Endothelial cell (in vitro differentiated cells): ENCODE data around the gene MED15. TPM values are rescaled to one million over a fixed set of nuclear protein-coding genes. Genes with fewer than 3 reads are reported as not detected.

Experiments
- DNase-seq: peaks from one replicate; pipeline ENCODE4 v3.0.0; 2021; ENCODE audit warnings: low spot score
- H3K27ac Mint-ChIP-seq: one replicate; pipeline ENCODE4 v1.8.0; 2021; ENCODE audit warnings: mixed read lengths, inconsistent platforms; ENCODE audit not compliant: unreplicated experiment
- H3K27me3 Mint-ChIP-seq: one replicate; pipeline ENCODE4 v1.8.0; 2021; ENCODE audit warnings: mild to moderate bottlenecking, moderate library complexity, mixed read lengths, inconsistent platforms; ENCODE audit not compliant: unreplicated experiment
- H3K36me3 Mint-ChIP-seq: one replicate; pipeline ENCODE4 v1.8.0; 2021; ENCODE audit warnings: mild to moderate bottlenecking, low read depth, mixed read lengths, inconsistent platforms; ENCODE audit not compliant: unreplicated experiment
- H3K4me1 Mint-ChIP-seq: one replicate; pipeline ENCODE4 v1.8.0; 2021; ENCODE audit warnings: mild to moderate bottlenecking, mixed read lengths, inconsistent platforms; ENCODE audit not compliant: unreplicated experiment
- H3K4me3 Mint-ChIP-seq: one replicate; pipeline ENCODE4 v1.8.0; 2021; ENCODE audit warnings: mild to moderate bottlenecking, mixed read lengths, inconsistent platforms; ENCODE audit not compliant: unreplicated experiment
- H3K9me3 Mint-ChIP-seq: one replicate; pipeline ENCODE4 v1.8.0; 2021; ENCODE audit warnings: mixed read lengths, inconsistent platforms; ENCODE audit not compliant: unreplicated experiment
- total RNA-seq: library from RNA; stranded (reverse); fragmentation: NEBNext Ultra II Directional; extraction: Animal tissue kit (Norgen Biotek cat#: 25700); gene quantifications from one replicate; pipeline ENCODE4 v1.2.1, GENCODE V29; 2021; ENCODE audit not compliant: unreplicated experiment
- TF ChIP-seq, protein P1 (sequence below): fragments of 200-600 bp; sonication (generic); IDR thresholded peaks from one replicate; pipeline ENCODE4 v1.5.0; 2021; ENCODE audit warnings: antibody characterized with exemption; ENCODE audit not compliant: unreplicated experiment

Gene MED15
- total RNA-seq, 1 donor from 2014 or later = 165 TPM

- peaks cover 5% of the 10 kb centered on the region for H3K27me3 Mint-ChIP-seq
- H3K36me3 Mint-ChIP-seq = peaks cover 25% of the 10 kb centered on the region
- no peak overlapping the region for H3K4me3 Mint-ChIP-seq
- H3K9me3 Mint-ChIP-seq = no peaks in the 10 kb centered on the region
- H3K4me1 Mint-ChIP-seq = peaks cover 11% of the 10 kb centered on the region
- no peak overlapping the region for H3K27ac Mint-ChIP-seq
- TF ChIP-seq, protein P1, sequence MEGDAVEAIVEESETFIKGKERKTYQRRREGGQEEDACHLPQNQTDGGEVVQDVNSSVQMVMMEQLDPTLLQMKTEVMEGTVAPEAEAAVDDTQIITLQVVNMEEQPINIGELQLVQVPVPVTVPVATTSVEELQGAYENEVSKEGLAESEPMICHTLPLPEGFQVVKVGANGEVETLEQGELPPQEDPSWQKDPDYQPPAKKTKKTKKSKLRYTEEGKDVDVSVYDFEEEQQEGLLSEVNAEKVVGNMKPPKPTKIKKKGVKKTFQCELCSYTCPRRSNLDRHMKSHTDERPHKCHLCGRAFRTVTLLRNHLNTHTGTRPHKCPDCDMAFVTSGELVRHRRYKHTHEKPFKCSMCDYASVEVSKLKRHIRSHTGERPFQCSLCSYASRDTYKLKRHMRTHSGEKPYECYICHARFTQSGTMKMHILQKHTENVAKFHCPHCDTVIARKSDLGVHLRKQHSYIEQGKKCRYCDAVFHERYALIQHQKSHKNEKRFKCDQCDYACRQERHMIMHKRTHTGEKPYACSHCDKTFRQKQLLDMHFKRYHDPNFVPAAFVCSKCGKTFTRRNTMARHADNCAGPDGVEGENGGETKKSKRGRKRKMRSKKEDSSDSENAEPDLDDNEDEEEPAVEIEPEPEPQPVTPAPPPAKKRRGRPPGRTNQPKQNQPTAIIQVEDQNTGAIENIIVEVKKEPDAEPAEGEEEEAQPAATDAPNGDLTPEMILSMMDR = no peak
- no peak for DNase-seq
Measured at GRCh38 chr22:20490941-20491307, 16.5 kb upstream of the MED15 start.

- Mint-ChIP-seq H3K9me3 (no peaks in the 10 kb centered on the region), H3K27ac (no peak overlapping the region), H3K27me3 (peaks cover 7% of the 10 kb centered on the region), H3K36me3 (peaks cover 22% of the 10 kb centered on the region), H3K4me1 (peaks cover 11% of the 10 kb centered on the region), H3K4me3 (no peak overlapping the region)
- TF ChIP-seq, protein P1 = no peak
- no peak for DNase-seq
Measured at GRCh38 chr22:20491346-20491745, 16.1 kb upstream of the MED15 start.

DNA sequence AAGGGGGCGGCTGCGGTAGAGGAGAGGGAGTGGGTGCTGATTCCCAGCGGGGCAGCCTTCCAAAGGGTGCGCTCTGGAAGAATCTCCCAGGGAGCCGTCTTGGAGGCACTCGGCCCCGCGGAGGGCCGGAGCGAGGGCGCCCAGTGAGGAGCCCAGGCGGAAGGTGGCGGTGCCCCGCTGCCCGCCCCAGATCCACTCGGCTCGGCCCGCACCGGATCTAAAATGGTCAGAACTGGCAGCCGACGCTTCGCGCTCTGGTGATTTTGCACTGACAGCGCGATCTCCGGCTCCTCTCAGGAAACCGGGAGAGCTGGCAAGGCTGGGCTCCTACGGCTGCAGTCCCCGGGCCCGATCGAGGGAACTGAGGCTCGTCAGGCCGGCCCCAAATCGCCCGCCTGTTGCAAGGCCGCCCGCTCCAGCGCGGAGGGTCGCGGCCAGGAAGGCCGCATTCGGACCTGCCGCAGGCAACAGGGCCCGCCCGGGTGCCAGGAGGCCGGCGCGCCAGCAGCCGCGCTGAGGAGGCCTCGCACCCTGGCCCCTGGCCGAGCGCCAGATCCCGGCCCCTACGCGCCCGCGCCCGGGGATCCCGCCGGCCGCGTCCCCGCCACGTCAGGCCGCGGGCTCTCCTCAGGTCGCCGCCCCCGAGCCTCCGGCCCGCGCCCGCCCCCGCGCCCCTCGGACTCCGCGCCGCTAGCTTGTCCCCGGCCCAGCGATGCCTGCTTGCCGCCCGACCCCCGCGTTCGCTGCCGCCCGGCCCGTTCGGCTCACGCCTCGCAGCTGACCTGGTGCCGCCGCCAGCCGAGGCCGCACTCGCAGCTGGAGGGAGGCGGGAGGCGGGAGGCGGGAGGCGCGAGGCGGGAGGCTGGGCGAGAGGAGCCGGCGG is 12.2 kb upstream of the MED15 start, which contains the start of gene KLHL22:
TSS of gene KLHL22 (minus strand) at position 818 of the 883 bp plus-strand sequence. CDS start 6,584 bp downstream, outside the sequence.
- Mint-ChIP-seq H3K9me3 (no peaks in the 10 kb centered on the region), H3K4me3 (peak within 1 kb of the TSS; percentile 97), H3K27me3 (peaks cover 10% of the 10 kb centered on the region), H3K27ac (peak within 1 kb of the TSS; percentile 24), H3K4me1 (peaks cover 17% of the 10 kb centered on the region), H3K36me3 (peaks cover 11% of the 10 kb centered on the region)
- TF ChIP-seq, protein P1 = no peak
- peak; percentile 39 for DNase-seq

DNA sequence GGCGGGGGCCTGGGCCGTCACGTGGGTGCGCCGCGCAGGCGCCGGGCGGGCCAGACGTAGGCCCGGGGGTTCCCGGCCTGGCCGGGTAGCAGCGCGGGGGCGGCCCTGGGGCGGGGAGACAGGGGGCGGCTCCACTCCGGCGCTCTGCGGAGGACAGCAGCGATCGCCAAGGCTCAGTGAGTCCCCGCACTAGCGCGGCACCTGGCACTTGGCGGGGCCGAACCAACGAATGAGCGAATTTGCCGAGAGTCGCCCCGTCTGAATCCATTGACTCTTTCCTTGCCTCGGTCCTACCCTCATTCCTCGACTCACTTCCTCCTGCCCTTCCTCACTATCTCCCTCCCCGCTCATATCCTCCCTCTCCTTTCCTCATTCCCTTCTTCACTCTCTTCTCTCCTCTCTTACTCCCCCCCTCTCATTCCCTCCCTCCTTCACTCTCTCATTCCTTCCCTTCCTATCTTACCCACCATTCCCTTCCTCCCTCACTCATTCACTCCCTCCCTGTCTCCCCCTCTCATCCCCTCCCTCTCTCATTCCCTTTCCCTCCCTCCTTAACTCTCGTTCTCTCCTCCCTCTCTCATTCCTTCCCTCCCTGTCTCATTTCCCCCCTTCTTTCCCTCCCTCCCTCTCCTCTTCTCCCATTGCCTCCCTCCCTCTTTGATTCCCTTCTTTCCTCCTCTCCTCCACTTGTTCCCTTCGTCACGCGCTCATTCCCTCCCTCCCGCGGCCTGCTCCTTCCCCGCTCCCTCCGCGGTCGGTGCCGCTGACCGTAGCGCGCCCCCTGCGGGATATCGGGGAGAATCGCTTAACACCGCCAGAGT is 11.3 kb upstream of the MED15 start:
- peaks cover 10% of the 10 kb centered on the region for H3K27me3 Mint-ChIP-seq
- H3K4me1 Mint-ChIP-seq = peaks cover 17% of the 10 kb centered on the region

More for the DNA sequence above, 11.3 kb upstream of the MED15 start:
- DNase-seq = peak; percentile 93
- Mint-ChIP-seq H3K9me3 (no peaks in the 10 kb centered on the region), H3K4me3 (peak overlapping the region; percentile 97), H3K27ac (no peak overlapping the region), H3K36me3 (peaks cover 16% of the 10 kb centered on the region)
- TF ChIP-seq, protein P1 = peak; percentile 73
